Measurements from ENCODE around the gene SBF1. TPM values are rescaled to one million over a fixed set of nuclear protein-coding genes. Genes with fewer than 3 reads are reported as not detected.
"Not testable (repeated sequence)": the region's sequence is repeated elsewhere in the genome, so short reads cannot be mapped to it uniquely, and the experiment has no call there.

SBF1 gene
- total RNA-seq, 1 donor from 2014 or later: 96.5 TPM

DNA sequence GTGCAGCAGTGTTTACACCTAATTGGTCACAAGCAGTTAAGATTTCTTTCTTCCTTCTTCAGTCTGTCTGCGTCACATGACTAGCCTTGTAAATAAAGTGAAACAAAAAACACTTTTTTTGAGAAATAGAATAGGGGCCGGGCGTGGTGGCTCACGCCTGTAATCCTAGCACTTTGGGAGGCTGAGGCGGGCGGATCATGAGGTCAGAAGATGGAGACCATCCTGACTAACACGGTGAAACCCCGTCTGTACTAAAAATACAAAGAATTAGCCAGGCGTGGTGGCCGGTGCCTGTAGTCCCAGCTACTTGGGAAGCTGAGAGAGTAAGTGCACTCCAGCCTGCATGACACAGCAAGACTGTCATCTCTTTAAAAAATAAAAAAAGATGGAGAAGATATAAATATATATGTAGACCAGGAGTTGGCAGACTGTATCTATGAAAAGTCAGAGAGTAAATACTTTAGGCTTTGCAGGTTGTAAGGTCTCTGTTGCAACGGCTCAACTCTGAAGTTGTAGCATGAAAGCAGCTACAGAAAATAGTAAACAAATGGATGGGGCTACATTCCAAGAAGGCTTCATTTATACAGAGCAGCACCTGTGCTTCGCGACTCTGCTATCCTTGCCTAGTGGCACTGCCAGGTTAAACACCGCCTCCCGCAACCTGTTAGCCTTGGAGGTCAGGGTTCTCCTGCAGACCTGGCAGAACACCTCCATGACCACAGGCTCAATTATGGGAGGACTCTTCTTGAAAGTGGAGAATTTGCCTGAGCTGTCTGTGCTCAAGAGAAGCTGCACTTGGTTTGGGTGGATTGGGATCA lies 75.8 kb downstream of the SBF1 start:
- no peaks in the 10 kb centered on the region for H3K9me3 Mint-ChIP-seq (ENCODE audit: low read depth)
- no peaks in the 10 kb centered on the region for H3K27me3 Mint-ChIP-seq
- no peak for TF ChIP-seq CTCF (IDR thresholded peaks at IDR 0.05; ENCODE audit: unreplicated experiment)
- peaks cover 30% of the 10 kb centered on the region for H3K4me1 Mint-ChIP-seq (ENCODE audit: low read depth)
- H3K36me3 Mint-ChIP-seq (ENCODE audit: insufficient read depth): peaks cover 31% of the 10 kb centered on the region
- no peak overlapping the region for H3K27ac Mint-ChIP-seq
- DNase-seq (ENCODE audit: low spot score, unreplicated experiment): no peak
- H3K4me3 Mint-ChIP-seq (ENCODE audit: low read depth): no peak overlapping the region

DNA sequence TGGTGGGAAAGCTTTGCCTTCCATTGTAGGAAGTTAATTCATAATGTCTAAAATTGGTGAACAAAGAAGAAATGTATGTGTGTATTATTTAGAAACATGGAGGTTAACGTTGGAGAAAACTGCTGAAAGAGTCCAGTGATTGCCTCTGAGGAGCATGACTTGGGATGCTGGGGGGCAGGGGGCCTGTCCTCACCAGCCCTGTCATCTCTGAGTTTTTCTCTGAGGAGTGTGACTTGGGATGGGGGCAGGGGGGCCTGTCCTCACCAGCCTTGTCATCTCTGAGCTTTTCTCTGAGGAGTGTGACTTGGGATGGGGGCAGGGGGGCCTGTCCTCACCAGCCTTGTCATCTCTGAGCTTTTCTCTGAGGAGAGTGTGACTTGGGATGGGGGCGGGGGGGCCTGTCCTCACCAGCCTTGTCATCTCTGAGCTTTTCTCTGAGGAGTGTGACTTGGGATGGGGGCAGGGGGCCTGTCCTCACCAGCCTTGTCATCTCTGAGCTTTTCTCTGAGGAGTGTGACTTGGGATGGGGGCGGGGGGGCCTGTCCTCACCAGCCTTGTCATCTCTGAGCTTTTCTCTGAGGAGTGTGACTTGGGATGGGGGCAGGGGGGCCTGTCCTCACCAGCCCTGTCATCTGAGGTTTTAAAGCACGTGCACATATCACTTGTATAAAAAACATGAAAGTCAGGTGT lies 77.3 kb downstream of the SBF1 start:
- not testable (repeated sequence) for H3K27me3 Mint-ChIP-seq; H3K9me3 Mint-ChIP-seq (ENCODE audit: low read depth); DNase-seq (ENCODE audit: low spot score, unreplicated experiment)
- Mint-ChIP-seq H3K27ac (peak overlapping the region; percentile 33), H3K36me3 (ENCODE audit: insufficient read depth) (peaks cover 36% of the 10 kb centered on the region), H3K4me1 (ENCODE audit: low read depth) (peaks cover 34% of the 10 kb centered on the region), H3K4me3 (ENCODE audit: low read depth) (peak overlapping the region; percentile 52)

DNA sequence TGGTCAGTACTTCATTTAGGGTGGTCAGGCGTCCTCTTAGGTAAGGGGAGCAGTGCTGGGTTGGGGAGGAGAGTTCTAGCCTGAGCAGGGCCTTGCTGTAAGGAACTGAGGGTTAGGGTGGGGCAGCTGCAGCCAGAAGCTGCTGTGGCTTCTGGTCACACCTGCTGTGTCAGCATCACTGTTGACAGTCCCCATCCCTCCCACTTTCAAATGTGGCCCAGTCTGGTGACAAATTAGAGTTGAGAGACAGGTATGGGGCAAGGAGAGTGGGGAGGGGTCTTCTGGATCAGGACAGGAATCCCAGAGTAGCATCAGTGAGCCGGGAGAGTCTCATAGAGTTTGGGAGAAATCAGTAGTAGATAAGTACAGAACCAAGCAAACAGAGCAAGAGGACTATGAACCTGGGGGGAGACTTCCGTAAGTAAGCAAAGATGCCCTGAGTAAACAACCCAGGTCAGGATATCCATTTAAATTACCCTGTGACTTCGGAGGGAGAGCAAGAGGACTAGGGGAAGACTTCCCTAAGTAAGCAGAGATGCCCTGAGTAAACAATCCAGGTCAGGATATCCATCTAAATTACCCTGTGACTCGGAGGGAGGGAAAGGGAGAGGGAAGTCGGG lies 78.0 kb downstream of the SBF1 start:
- peak overlapping the region; percentile 33 for H3K27ac Mint-ChIP-seq
- H3K4me1 Mint-ChIP-seq (ENCODE audit: low read depth): peaks cover 34% of the 10 kb centered on the region
- H3K27me3 Mint-ChIP-seq: no peaks in the 10 kb centered on the region
- TF ChIP-seq CTCF (IDR thresholded peaks at IDR 0.05; ENCODE audit: unreplicated experiment): no peak
- H3K36me3 Mint-ChIP-seq (ENCODE audit: insufficient read depth): peaks cover 35% of the 10 kb centered on the region
- no peak for DNase-seq (ENCODE audit: low spot score, unreplicated experiment)
- H3K9me3 Mint-ChIP-seq (ENCODE audit: low read depth): no peaks in the 10 kb centered on the region
- H3K4me3 Mint-ChIP-seq (ENCODE audit: low read depth): peak overlapping the region; percentile 52

Other genes starting within 250 kb of the SBF1 start
- 62.0 and 70.9 TPM in 2 replicates for gene TUBGCP6, start 230.0 kb downstream of the SBF1 start, total RNA-seq
- gene HDAC10, start 223.8 kb downstream of the SBF1 start, total RNA-seq: 73.8 and 81.5 TPM in 2 replicates
- 53.7 and 54.6 TPM in 2 replicates for gene MAPK12, start 213.4 kb downstream of the SBF1 start, total RNA-seq
- 2.3 and 2.7 TPM in 2 replicates for gene MAPK11, start 204.7 kb downstream of the SBF1 start, total RNA-seq
- gene PLXNB2, start 167.4 kb downstream of the SBF1 start, total RNA-seq: 178 and 182 TPM in 2 replicates
- gene DENND6B, start 148.0 kb downstream of the SBF1 start, total RNA-seq: 35.1 and 36.4 TPM in 2 replicates
- 85.7 and 87.9 TPM in 2 replicates for gene PPP6R2, start 131.7 kb downstream of the SBF1 start, total RNA-seq
- gene ADM2, start 6.5 kb upstream of the SBF1 start, total RNA-seq: 2.9 and 3.2 TPM in 2 replicates
- gene MIOX, start 11.8 kb upstream of the SBF1 start, total RNA-seq: 0.69 and 0.98 TPM in 2 replicates
- gene LMF2, start 32.7 kb upstream of the SBF1 start, total RNA-seq: 59.0 and 65.5 TPM in 2 replicates
- gene NCAPH2, start 33.2 kb upstream of the SBF1 start, total RNA-seq: 61.6 and 66.5 TPM in 2 replicates
- 3.7 TPM in 1 of 2 replicates, not detected in the other for gene SCO2, start 50.6 kb upstream of the SBF1 start, total RNA-seq
- gene TYMP, start 55.0 kb upstream of the SBF1 start, total RNA-seq: 1.6 and 2.0 TPM in 2 replicates
- gene KLHDC7B, start 70.9 kb upstream of the SBF1 start, total RNA-seq: not detected in 2 replicates
- gene SYCE3, start 87.9 kb upstream of the SBF1 start, total RNA-seq: not detected in 2 replicates
- gene CPT1B, start 103.4 kb upstream of the SBF1 start, total RNA-seq: 129 and 136 TPM in 2 replicates
- gene CHKB, start 107.8 kb upstream of the SBF1 start, total RNA-seq: 124 and 132 TPM in 2 replicates
- 6.4 and 7.7 TPM in 2 replicates for gene MAPK8IP2, start 125.8 kb upstream of the SBF1 start, total RNA-seq
- 36.2 and 37.1 TPM in 2 replicates for gene ARSA, start 153.1 kb upstream of the SBF1 start, total RNA-seq
- gene SHANK3, start 197.8 kb upstream of the SBF1 start, total RNA-seq: 6.9 and 7.5 TPM in 2 replicates

Measured in progenitor cell of endocrine pancreas (in vitro differentiated cells).